NK-92 (cell line): ENCODE data around the gene PODXL.
"Not testable (repeated sequence)": the region's sequence is repeated elsewhere in the genome, so short reads cannot be mapped to it uniquely, and the experiment has no call there.

ENCODE experiments used
- DNase-seq: peaks from one replicate; lab custom pipeline; 2025; ENCODE audit not compliant: unreplicated experiment; lab: John Stamatoyannopoulos, UW

Gene PODXL

GRCh38 chr7:131538071-131538812 lies 18.2 kb downstream of the PODXL start:
- DNase-seq, result no peak

- no peak for DNase-seq
Measured at GRCh38 chr7:131537571-131537978, 18.9 kb downstream of the PODXL start.

- no peak for DNase-seq
Measured at GRCh38 chr7:131536361-131536849, 20.0 kb downstream of the PODXL start.

- no peak for DNase-seq
Measured at GRCh38 chr7:131533566-131534561, 22.6 kb downstream of the PODXL start.

- DNase-seq, result no peak
Measured at GRCh38 chr7:131533151-131533559, 23.3 kb downstream of the PODXL start.

GRCh38 chr7:131532570-131533091 lies 23.8 kb downstream of the PODXL start:
- DNase-seq, result no peak

GRCh38 chr7:131530137-131530536 lies 26.3 kb downstream of the PODXL start:
- DNase-seq, result no peak

GRCh38 chr7:131529617-131530016 lies 26.8 kb downstream of the PODXL start:
- no peak for DNase-seq

- DNase-seq, result no peak
Measured at GRCh38 chr7:131529179-131529578, 27.2 kb downstream of the PODXL start.

GRCh38 chr7:131527456-131527855 lies 29.0 kb downstream of the PODXL start:
- DNase-seq, result no peak

- DNase-seq, result no peak
Measured at GRCh38 chr7:131525820-131526219, 30.6 kb downstream of the PODXL start.

- no peak for DNase-seq
Measured at GRCh38 chr7:131524703-131525102, 31.7 kb downstream of the PODXL start.

GRCh38 chr7:131524115-131524514 lies 32.3 kb downstream of the PODXL start:
- no peak for DNase-seq

- no peak for DNase-seq
Measured at GRCh38 chr7:131522325-131522930, 34.0 kb downstream of the PODXL start.

GRCh38 chr7:131521651-131522163 lies 34.7 kb downstream of the PODXL start:
- no peak for DNase-seq

- DNase-seq, result no peak
Measured at GRCh38 chr7:131518626-131519025, 37.8 kb downstream of the PODXL start.

GRCh38 chr7:131517218-131517923 lies 39.1 kb downstream of the PODXL start:
- no peak for DNase-seq

GRCh38 chr7:131515471-131515870 lies 41.0 kb downstream of the PODXL start:
- DNase-seq, result not testable (repeated sequence)

GRCh38 chr7:131513245-131514061 lies 43.0 kb downstream of the PODXL start:
- no peak for DNase-seq
